NCI-H460 (cell line): ENCODE data around the gene CDH13. TPM values are rescaled to one million over a fixed set of nuclear protein-coding genes. Genes with fewer than 3 reads are reported as not detected.

ENCODE experiments used
- DNase-seq: peaks from one replicate; pipeline ENCODE4 v3.0.0-alpha.2; 2016; ENCODE audit warnings: low read depth; ENCODE audit errors: extremely low read depth
- total RNA-seq: library from RNA; depleted of rRNA; stranded (reverse); fragments of >200 nt; shearing (Covaris generic); gene quantifications from 2 replicates; pipeline ENCODE4 v1.2.3, GENCODE V29; 2014

Gene CDH13
- total RNA-seq, 1 experiment from 2014 or later = 123 TPM

GRCh38 chr16:82682767-82683166, 56.0 kb downstream of the CDH13 start:
- no peak for DNase-seq

DNA sequence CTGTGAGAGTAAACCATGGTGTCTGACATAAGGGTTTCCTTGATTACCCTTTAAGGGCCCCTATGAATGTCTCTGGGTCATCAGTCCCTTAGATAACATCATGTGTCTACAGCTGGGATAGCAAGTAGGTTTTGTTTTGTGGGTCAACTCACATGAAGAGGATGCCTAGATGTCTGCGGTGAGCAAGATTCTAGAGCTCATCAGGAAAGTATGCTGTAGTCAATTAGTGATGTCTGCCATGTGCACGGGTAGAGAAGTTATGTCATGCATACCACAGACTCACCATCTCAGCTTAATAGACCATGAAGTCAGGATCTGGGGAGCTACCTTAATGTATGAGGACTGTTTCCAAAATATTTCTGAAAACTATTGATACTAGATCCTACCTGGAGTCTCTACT, 57.5 kb downstream of the CDH13 start:
- DNase-seq = no peak

GRCh38 chr16:82685526-82685925, 58.8 kb downstream of the CDH13 start:
- no peak for DNase-seq

DNA sequence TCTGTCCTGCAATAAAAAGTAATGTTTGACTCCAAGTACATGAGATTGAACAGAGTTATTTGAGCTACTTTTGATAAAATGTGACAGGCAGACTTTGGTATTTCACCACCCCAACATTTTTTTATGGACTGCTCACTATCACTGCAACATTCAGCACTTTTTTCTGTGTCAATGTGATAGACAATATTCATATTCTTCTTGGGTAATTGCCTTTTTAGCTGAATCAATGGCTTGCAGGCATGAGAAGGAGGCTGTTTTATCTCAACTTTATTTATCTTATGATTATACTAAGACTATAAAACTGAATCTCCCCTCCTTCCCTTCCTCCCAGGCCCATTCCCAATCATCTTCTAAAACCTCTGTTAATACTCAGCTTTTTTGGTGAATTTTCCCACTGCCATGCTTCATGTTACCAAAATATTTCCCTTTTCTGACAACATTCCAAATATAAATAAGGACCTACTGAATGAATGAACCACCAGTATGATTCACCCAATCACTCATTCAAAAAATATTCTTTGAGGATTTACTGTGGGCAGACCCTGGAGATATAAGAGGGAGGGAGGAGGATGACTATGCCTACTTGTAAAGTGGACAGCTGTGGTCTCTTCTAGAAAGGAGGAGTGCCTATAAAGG, 67.6 kb downstream of the CDH13 start:
- DNase-seq = no peak

DNA sequence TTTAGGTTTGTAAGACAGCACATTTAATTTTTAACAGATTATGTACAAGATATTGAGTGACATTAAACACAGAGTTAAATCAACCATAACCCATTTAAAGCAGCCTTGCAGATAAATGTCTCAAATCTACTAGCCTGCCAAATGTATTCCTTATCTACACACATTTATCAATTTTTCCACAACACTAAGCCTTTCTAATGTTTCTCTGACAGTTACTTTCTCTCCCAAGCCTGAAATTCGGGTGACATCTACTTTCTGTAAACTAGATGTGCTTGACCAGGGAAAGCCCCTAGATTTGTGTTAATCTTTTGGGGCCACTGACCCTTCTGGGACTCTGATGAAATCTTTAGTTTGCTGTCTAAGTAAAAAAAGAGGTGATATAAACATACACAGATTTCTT, 69.0 kb downstream of the CDH13 start:
- DNase-seq = no peak

GRCh38 chr16:82699260-82699659, 72.5 kb downstream of the CDH13 start:
- DNase-seq = no peak

GRCh38 chr16:82699711-82700495, 73.1 kb downstream of the CDH13 start:
- DNase-seq = peak; percentile 95

DNA sequence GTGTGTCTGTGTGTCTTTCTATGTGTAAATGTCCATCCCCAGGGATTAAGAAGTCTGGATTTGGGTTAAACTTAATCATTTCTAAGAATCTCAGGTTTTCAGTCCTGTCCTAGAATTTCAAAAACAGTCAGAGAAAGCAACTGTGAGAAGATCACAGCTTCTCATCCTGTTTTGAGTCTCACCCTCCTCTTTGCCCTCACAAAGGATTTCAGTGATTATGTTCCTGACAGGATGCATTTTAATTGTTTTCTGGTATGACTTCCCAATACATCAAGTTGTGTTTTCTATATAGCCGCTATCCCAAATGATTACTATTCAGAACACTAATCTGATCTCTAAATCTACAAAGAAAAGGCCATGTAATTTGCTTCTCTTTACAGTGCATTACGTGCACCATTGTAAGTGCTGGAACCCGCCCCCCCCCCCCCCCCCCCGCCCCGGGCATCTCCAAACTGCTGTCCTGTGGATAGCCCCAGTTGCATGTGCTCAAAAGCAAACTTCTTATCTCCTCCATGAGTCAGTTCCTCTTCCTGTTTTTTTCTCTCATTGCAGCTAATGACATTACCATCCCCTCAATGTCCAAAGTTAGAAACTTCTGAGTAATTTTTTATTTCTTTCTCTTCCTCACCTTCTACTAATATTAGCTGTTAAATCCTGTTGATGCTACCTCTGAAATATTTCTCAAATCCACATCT, 73.9 kb downstream of the CDH13 start:
- DNase-seq = peak; percentile 85

DNA sequence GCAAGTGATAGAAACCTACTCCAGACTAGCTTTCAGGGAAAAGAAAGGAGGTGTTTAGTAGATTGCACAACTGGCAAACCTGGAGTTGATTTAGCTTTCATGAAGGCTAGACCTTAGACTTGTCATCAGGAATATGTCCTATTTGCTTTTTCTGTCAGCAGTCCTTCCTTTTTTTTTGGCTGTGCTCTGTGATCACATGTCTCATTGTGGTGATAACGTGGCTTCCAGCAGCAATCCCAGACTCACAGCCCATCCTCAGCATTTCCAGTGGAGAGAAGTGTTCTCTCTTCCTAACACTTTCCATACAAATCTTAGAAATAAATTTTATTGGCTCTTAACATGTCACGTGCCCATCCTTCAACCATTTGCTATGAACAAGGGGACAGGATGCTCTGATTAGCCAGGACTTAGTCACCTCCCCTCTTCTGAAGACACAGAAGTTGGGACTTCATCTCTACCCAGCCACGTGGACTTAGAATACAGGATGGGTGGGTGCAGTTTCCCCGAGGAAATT, 74.7 kb downstream of the CDH13 start:
- DNase-seq = no peak

DNA sequence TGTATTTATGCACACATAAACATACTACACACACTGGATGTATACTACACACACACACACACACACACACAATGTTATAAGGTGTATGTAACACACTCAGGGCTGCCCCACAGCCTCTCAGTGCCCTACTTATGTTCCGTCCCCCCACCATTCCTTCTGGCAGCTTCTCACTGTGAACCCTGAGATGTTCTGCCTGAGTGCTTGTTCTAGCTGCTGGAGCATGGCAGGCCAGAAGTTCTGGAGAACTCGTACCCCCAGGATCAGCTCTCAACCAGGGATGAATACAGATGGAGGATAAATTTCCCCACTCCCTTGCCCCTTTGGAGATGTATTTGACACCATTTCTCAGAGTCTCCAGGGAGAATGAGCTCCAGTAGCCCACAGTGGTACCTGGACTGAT, 76.4 kb downstream of the CDH13 start:
- DNase-seq = no peak

- DNase-seq = no peak
Observed at GRCh38 chr16:82703871-82704768, 77.4 kb downstream of the CDH13 start.

GRCh38 chr16:82709987-82710386, 83.2 kb downstream of the CDH13 start:
- no peak for DNase-seq

GRCh38 chr16:82713778-82714177, 87.0 kb downstream of the CDH13 start:
- no peak for DNase-seq

DNA sequence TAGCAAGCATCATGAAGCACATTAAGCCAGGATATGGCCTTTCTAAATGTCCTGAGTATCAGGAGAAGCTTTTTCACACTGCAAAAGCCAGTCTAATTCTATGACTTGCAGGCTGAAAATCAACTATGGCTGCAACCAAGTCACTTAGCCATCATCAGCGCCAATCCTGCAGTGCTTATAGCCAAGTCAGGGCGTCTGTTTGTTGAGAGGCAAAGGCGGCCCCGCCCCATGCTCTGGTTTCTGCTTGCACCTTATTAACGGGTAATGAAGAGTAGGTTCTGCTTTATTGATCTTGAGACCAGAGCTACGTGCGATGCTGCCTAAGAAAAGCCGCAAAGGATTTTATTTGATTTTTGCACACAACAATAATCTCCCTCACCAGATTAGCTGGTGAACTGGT, 88.4 kb downstream of the CDH13 start:
- DNase-seq = no peak

GRCh38 chr16:82715833-82716232, 89.1 kb downstream of the CDH13 start:
- DNase-seq = no peak

DNA sequence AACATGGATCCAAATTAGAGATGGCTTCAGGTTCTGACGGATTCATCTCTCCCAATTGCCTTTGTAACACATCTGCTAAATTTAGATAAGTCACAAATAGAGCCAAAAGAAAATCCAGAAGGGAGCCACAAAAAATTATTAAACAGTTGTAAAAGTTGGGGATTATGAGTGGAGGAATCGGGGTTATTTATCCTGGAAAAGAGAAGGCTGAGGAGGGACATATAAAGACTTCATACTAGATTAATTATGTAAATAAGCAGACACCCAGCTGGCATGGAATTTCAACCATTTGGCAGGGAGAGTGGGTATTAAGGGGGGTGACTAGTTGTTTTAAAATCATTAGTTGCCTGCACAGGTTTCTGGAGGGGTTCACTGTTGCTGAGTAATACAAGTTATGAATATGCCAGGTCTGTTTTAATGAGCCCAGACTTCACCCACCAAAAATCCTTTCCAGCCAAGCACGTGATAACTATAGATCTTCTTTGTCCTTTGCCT, 89.6 kb downstream of the CDH13 start:
- no peak for DNase-seq

DNA sequence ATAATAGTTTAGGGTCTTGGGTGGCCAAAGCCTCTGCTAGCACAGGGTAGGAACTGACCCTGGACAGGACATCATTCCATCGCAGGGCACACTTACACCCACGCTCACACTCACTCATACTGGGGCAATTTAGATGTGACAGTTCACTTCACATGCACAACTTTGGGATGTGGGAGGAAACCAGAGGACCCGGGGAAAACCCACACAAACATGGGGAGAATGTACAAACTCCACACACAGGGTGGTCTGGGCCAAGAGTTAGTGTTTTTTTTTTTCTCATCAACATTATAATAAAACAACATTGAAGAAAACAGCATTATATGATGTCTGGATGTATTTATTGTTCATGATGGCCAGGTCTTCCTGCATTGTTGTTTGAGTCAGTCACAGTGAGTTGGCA, 93.6 kb downstream of the CDH13 start:
- DNase-seq = no peak

DNA sequence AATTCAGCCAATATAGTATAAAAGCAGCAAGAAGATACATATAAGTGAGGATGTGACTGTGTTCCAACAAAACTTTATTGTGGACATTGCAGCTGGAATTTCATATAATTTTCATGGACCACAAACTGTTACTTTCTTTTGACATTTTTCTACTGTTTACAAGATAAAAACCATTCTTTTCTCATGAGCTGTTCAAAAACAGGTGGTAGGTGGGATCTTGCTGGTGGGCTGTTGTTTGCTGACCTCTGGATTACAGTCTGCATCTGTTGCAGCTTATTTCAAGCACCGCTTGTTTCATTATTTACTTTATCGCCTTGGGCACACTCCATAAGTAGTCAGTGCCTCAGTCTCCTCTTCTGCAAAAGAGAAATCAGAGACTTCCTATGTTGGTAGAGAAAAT, 99.5 kb downstream of the CDH13 start:
- DNase-seq = no peak

DNA sequence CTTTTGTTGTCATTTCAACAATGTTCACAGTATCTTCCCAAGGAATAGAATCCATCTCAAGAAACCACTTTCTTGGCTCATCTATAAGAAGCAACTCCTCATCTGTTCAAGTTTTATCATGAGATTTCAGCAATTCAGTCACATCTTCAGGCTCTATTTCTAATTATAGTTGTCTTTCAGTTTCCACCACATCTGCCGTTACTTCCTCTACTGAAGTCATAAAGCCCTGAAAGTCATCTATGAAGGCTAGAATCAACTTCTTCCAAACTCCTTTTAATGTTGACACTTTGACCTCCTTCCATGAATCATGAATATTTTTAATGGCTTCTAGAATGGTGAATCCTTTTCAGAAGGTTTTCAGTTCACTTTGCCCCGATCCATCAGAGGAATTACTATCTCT, 102.1 kb downstream of the CDH13 start:
- no peak for DNase-seq

- DNase-seq = no peak
Observed at GRCh38 chr16:82730901-82731300, 104.1 kb downstream of the CDH13 start.
